GM18951 (cell line): ENCODE results near the gene RIPOR3.
"Not testable (repeated sequence)": the region's sequence is repeated elsewhere in the genome, so short reads cannot be mapped to it uniquely, and the experiment has no call there.

Experiments used
- POLR2A ChIP-seq: IDR thresholded peaks from 4 replicates; pipeline ENCODE4 v1.6.1; 2011; ENCODE audit warnings: mild to moderate bottlenecking; ENCODE audit not compliant: insufficient read length, insufficient read depth; ENCODE audit errors: extremely low read depth
- in situ Hi-C: fragments of 300-500 bp; cut with MboI; formaldehyde crosslinking; loops from one replicate; pipeline ENCODE4 v1.12.0; 2022; ENCODE audit warnings: low sequenced_read_pairs, mixed read lengths, inconsistent platforms; ENCODE audit not compliant: unreplicated experiment

Gene RIPOR3

GRCh38 chr20:50672400-50673145 lies 18.8 kb downstream of the RIPOR3 start:
- no peak for TF ChIP-seq POLR2A

DNA sequence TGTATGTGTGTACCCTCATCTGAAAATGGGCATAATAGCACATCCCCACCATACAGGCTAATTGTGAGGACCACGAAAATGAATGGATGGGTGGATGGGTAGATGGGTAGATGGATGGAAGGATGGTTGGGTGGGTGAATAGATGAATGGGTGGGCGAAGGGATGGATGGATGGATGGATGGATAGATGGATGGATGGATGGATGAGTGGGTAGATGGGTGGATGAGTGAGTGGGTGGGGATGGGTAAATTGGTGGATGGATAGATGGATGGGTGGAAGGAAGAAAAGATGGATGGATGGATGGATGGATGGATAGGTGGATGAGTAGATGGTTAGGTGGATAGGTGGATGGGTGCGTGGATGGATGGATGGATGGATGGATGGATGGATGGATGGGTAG lies 19.7 kb downstream of the RIPOR3 start:
- in situ Hi-C loops = no loop called here
- no peak for TF ChIP-seq POLR2A

More at GRCh38 chr20:50672400-50673145, 18.8 kb downstream of the RIPOR3 start:
- in situ Hi-C loops = no loop called here

DNA sequence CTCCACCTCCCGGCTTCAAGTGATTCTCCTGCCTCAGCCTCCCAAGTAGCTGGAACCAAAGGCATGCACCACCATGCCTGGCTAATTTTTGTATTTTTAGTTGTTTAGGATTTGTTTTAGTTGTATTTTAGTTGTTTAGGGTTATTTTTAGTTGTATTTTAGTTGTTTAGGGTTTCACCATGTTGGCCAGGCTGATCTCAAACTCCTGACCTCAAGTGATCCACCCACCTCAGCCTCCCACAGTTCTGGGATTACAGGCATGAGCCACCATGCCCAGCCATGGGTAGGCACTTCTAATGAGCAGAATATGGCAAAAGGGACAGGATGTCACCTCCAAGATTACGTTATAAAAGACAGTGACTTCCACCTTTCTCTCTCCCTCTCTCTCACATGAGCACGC lies 20.3 kb downstream of the RIPOR3 start:
- in situ Hi-C loops = not testable (repeated sequence)

- TF ChIP-seq POLR2A = no peak
- in situ Hi-C loops = no loop called here
These were observed 21.0 kb downstream of the RIPOR3 start for GRCh38 chr20:50670126-50670862.

DNA sequence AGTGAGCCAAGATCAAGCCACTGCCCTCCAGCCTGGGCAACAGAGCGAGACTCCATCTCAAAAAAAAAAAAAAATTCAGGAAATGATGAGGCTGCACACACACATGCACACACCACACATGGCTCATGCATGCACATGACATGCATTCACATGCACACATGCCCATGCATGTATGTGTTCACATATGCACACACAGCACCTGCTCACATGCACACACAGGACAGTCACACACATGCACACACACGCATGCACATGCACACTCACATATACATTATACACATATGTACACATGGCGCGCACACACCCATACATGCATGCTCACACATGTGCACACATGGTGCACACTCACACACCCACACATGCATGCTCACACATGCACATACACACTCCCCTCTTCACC lies 22.5 kb downstream of the RIPOR3 start:
- no peak for TF ChIP-seq POLR2A
- in situ Hi-C loops = no loop called here

- in situ Hi-C loops = no loop called here
- TF ChIP-seq POLR2A = no peak
These were observed 23.0 kb downstream of the RIPOR3 start for GRCh38 chr20:50668326-50668725.

DNA sequence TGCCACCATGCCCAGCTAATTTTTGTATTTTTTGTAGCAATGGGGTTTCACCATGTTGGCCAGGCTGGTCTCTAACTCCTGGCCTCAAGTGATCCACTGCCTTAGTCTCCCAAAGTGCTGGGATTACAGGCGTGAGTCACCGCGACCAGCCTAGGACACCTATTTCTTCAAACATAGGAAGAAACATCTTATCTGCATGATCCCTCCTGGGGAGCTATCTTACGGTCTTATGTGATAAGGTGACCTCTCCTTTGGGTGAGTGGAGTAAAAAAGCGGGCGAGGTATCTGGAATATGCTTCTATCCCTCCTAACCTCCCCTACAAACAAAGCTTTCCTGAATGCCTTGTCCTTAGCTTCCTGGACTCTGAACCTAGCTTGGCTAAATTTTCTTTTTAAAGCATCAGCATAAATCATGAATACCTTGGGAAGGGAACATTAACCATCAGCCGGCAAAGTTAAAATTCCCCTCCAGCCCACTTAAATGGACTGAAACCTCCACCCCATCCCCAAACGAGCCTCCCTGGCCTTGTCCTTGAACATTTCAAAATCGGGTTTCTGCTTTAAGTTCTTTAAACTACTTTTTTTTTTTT lies 24.5 kb downstream of the RIPOR3 start:
- in situ Hi-C loops = no loop called here
- no peak for TF ChIP-seq POLR2A

DNA sequence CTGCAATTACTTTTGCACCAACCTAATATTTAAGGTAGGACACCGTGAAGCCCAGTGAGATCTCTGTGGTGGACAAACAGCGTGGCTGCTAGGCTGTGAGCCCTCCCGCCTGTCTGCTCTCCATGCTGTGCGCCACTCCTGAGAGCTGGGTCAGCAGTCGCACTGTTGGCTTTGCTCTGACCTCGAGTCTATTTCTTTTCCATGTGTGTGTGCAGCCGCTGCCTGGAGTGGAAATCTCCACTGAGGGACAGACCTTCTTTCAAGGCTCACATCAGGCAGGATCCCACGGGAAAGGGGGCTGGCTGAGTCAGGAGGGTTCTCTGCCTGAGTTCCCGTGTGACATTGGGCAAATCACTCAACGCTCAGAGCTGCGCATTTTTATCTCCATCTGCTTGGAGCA lies 27.1 kb downstream of the RIPOR3 start:
- in situ Hi-C loops = no loop called here
- TF ChIP-seq POLR2A = no peak

DNA sequence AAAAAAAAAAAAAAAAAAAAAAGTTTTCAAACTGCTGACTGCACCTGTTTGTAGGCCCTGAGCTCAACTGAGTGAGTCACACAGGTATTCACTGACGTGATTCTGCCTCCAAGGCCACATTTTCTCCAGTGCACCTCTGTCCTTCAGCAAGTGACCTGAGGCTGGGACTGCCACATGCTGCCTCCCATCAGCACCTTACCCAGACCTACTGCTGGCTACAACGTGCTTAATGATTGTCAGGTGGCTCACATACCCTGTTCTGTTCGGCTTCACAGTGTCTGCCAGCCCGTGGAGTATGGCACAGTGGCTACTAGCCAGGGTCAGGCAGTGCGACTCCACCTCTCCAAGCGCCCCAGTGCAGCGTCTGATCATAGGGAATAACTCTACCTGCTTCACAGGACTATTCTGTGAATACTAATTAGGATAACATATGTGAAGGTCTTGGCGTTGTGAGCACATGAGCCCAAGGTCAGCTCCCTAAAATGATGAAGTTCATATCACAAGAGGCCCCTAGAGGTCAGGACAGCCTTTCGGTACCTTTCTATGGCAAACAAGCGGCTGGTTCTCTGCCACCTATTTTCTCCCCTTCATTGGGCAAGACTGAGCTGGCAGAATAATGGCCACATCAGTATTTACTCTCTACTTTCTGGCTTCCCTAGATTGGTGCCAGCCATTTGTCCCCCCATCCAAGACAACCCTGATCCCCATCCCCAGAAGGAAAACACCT lies 28.1 kb downstream of the RIPOR3 start:
- in situ Hi-C loops = no loop called here
- no peak for TF ChIP-seq POLR2A

GRCh38 chr20:50659975-50660670 lies 31.2 kb downstream of the RIPOR3 start:
- in situ Hi-C loops = no loop called here
- TF ChIP-seq POLR2A = no peak

DNA sequence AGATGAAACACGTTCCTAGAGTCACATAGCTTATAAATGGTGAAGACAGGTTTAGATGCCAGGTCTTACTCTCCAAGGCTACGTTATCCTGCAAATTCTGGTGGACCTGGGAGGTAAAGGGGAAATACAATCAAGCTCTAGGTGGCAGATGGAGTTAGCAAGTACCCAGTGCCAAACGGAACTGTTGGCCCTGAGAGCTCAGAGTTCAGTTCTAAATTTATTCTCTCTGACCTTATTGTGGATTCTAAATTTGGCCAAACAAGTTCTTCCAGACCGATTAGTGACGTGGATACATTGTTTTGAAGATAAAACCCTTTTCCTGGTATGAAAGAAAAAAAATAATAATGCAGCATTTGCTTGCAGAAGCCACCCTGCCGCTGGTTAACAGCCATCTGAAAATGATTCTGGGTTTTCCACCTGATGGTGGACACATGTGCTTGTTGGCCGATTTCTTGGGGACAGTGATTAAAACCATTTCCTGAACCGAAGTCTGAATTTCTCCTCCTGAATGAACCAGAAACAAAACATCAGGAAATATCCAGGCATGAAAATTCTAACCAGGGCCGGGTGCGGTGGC lies 32.5 kb downstream of the RIPOR3 start:
- no peak for TF ChIP-seq POLR2A

DNA sequence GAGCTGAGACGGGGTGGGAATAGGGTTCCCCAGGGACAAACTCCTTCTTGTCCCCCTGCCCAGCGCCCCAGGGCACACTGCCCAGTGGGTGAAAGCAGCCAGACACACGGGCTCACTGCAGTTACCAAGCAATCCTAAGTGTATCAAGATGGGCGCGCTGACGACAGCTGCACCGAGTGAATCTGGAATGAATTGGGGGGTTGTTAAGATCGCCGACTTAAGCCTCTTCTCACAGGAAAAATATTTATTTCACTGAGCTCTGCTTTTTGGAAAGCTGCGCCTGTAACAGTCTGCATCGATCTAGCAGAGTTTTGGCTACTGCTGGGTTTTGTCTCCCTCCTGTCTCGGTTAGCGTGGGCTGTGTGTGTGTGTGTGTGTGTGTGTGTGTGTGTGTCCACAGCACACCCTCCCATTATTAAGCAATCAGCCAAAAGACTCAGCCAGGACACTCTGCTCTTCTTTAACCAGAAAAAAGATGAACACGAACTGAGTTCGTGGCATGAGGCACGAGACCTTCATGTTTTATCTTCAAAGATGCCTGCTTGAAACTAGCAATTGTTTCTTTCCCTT lies 35.9 kb downstream of the RIPOR3 start:
- in situ Hi-C loops = no loop called here
- TF ChIP-seq POLR2A = no peak

More for the DNA sequence above, 32.5 kb downstream of the RIPOR3 start:
- in situ Hi-C loops = no loop called here
